NCI-H2107 treated with DMSO at 0.1 percent for 48 hours (cell line): ENCODE results near the gene SRSF2.
"Not testable (repeated sequence)": the region's sequence is repeated elsewhere in the genome, so short reads cannot be mapped to it uniquely, and the experiment has no call there.

ENCODE experiments used
- DNase-seq: peaks from one replicate; lab custom pipeline; 2025; ENCODE audit not compliant: unreplicated experiment; lab: John Stamatoyannopoulos, UW

Gene SRSF2

DNA sequence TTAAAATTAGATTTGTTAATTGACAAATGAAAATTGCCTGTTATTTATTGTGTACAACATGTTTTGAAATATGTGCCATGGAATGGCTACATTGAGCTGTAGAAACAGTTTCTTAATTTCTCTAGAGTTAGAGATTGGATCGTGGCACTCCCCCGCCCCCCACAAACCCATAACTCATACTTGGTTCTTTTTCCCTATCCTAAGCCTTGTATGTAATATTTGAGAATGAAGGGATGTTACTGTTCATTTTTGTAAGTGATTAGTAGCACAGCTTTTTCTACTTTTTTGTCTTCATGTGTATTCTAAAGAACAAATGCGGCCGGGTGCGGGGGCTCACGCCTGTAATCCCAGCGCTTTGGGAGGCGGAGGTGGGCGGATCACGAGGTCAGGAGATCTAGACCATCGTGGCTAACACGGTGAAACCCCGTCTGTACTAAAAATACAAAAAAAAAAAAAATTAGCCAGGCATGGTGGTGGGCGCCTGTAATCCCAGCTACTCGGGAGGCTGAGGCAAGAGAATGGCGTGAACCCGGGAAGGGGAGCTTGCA, 2.5 kb upstream of the SRSF2 start:
- DNase-seq, result not testable (repeated sequence)

- peak; percentile 37 for DNase-seq
These were observed 1.3 kb upstream of the SRSF2 start for GRCh38 chr17:76738468-76738850.

DNA sequence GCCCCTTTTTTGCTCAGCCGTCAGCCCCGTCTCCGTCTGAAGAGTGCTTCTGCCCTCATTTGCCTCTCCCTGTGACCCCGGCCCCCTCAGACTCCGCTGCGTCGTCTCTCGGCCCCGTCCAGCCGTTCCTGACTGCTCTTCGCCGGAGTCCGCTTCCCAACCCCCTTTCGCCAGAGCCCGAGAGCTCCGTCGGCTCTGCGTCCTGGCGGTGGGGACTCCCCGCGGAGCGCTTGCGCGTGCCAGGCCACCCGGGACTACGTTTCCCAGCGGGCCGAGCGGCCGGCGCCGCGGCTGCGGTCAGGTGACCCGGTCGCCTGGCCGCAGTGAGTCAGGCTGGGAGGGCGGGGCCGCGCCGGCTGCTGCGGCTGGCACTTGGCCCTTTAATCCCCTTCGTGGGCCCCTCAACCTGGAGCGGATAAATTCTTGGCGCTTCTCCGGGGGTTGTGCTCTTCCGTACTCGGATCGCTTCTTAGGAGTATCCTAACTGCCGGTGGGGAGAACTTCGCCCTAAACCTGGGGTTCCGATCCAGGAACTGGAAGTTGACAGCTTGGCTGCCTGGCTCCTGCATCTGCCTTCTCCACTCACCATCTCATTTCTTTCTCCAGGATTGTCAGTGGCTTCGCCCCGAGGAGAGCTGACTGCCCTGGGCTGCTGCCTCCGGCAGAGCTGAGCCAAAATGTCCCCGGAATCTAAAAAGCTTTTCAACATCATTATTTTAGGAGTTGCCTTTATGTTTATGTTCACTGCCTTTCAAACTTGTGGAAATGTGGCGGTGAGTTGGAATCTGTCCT, 741 bp upstream of the SRSF2 start, which contains the start of gene MFSD11:
TSS of gene MFSD11 (plus strand) at position 444 of the 792 bp plus-strand sequence. CDS start at position 678, 234 bp downstream.
- peak; percentile 87 for DNase-seq

DNA sequence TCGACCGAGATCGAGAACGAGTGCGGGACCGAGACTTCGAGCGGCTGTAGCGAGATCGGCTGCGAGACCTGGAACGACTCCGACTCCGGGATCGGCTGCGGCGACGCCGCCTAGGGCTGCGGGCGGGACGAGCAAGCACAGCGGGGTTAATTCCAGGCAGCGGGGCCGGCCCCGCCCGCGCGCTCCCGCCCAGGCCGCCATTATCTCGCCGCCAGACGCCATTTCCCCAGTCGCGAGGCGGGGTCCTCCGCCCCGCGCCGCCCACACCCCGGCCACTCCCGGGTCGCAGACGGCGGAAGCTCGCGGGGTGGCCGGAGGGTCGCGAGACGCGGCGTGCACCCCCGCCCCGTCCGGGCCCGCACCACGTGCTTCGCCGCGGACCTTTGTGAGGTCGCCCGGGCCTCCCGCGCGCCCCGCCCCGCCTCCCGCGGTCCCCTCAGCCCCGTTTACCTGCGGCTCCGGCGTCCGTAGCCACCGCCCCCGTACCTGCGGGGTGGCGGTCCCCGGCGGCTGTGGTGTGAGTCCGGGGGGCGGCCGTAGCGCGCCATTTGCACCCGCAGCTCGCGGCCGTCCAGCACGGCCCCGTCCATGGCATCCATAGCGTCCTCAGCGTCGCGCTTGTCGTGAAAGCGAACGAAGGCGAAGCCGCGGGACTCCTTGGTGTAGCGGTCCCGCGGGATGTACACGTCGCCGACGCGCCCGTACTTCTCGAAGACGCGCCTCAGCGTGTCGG, 616 bp downstream of the SRSF2 start:
- DNase-seq, result no peak

- no peak for DNase-seq
These were observed 1.4 kb downstream of the SRSF2 start for GRCh38 chr17:76735586-76736348.

- peak; percentile 24 for DNase-seq
These were observed 2.1 kb downstream of the SRSF2 start for GRCh38 chr17:76735006-76735405.

- DNase-seq, result no peak
These were observed 2.9 kb downstream of the SRSF2 start for GRCh38 chr17:76734080-76734840.

- DNase-seq, result no peak
These were observed 3.5 kb downstream of the SRSF2 start for GRCh38 chr17:76733618-76733957.

GRCh38 chr17:76732734-76733617, 4.2 kb downstream of the SRSF2 start:
- no peak for DNase-seq

DNA sequence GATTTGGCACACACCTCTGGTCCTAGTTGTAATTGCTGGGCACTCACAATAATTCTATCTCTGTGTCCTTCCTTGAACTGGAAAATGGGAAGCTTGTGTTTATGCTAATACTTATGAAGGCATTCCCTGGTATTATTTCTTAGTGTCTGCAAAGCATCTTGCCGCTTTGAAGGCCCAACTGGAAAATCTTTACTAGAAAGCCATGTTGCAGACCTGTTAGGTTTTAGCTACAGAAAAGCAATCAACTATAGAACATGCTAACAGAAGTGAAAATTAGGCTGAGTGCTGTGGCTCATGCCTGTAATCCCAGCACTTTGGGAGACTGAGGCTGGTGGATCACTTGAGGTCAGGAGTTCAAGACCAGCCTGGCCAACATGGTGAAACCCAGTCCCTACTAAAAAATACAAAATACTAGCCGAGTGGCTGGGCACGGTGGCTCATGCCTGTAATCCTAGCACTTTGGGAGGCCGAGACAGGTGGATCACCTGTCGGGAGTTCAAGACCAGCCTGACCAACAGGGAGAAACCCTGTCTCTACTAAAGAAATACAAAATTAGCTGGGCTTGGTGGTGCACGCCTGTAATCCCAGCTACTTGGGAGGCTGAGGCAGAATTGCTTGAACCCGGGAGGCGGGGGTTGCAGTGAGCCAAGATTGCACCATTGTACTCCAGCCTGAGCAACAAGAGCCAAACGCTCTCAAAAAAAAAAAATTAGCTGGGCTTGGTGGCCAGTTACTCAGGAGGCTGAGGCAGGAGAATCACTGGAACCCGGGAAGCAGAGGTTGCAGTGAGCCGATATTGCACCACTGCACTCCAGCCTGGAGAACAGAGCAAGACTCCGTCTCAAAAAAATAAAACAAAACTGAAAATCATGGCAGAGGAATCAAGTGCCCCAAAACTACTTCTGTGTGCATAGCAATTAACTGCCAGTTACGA, 5.1 kb downstream of the SRSF2 start:
- not testable (repeated sequence) for DNase-seq

DNA sequence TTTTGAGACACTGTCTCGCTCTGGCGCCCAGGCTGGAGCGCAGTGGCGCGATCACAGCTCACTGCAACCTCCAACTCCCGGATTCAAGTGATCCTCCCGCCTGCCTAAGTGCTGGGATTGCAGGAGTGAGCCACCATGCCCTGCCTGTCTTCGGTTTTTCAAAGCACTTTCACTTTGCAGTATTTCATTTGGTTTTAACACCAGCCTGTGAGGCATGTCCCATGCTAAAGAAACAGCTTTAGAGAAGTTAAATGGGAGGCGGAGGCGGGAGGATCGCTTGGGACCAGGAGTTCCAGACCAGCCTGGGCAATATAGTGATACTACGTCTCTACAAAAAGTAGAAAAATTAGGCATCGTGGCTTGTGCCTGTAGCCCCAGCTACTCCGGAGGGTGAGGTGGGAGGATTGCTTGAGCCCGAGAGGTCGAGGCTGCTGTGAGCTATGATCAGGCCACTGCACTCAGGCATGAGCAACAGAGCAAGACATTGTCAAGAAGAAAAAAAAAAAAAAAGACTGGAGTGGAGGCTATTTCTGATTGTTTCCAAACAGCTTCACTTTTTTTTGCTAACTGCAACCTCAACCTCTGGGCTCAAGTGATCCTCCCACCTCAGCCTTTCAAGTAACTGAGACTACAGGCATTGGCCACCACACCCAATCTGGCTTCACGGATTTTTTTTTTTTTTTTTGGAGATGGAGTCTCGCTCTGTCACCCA, 9.2 kb downstream of the SRSF2 start:
- DNase-seq, result no peak

DNA sequence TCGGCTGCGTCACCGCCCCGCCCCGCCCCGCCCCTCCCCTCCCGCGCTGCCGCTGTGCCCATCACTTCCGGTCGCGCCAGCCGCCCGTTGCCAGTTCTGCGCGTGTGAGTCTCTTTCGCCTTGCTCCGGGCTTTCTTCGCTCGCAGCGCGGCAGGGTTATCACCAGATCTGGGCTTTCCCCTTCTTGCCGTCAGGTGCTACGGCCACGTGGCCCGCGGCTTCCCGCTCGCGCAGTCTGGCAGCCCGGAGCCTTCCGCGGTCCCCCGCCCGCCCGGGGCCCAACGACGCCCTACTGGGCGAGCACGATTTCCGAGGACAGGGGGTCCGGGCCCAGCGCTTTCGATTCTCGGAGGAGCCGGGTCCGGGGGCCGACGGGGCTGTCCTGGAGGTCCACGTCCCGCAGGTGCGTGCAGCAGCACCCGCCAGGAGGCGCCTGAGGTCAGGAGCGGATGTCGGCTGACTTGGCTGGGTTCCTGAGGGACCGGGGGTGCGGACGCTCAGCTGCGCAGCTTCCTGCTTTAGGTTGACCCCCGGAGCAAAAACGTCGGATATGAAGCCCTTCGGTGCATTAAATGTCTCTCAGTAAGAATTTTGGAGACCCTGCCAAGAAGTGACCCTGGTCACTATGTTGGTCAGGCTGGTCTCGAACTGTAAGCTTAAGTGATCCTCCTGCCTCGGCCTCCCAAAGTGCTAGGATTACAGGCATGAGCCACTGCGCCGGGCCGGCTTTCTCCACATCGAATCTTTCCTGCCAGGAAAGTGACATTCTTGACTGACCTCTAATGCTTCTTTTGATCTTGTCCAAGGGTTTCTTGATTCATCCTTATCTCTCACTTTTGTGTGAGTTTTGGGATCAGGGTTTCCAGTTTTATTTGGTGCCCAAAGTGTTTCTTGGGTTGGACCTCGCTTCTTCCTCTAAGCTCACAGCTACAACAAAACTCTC, 10.1 kb downstream of the SRSF2 start, which contains the start of gene METTL23:
TSS of gene METTL23 (plus strand) at position 64 of the 943 bp plus-strand sequence. CDS start 2,872 bp downstream, outside the sequence.
- no peak for DNase-seq

GRCh38 chr17:76726231-76726775, 10.8 kb downstream of the SRSF2 start, which contains the start of gene JMJD6:
TSS of gene JMJD6 (minus strand) at chr17:76726606. CDS start at chr17:76726475, 131 bp downstream.
- peak; percentile 92 for DNase-seq

DNA sequence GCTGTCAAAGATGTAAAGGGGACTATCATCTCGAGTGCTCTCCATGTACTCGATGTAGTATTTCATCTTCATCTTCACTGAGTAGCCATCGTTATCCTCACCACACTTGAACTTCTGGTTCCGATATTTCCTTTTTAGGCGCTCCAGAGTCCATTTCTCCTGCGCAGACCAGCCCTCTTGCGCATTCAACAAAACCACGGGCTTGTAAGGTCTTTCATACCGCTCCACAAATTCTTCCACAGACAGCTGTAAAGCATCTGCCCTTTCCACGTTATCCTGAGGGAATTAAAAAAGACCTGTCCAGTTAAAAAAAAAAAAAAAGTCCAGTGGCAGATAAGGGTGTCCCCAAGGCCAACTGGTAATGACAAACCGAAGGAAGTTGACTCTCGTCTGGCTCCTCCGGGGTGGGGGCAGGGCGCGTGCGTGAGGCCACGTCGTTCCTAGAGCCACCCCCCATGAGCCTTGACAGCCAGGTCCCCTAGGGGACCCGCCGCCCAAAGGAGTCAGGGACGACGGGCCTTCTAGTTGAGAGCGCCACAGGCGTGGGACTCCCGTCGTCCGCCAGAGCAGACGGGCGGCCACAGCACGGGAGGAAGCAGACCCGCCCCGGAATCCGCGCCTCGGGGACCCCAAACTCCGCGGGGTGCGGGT, 11.4 kb downstream of the SRSF2 start:
- DNase-seq, result no peak

- no peak for DNase-seq
These were observed 13.3 kb downstream of the SRSF2 start for GRCh38 chr17:76723812-76724211.

DNA sequence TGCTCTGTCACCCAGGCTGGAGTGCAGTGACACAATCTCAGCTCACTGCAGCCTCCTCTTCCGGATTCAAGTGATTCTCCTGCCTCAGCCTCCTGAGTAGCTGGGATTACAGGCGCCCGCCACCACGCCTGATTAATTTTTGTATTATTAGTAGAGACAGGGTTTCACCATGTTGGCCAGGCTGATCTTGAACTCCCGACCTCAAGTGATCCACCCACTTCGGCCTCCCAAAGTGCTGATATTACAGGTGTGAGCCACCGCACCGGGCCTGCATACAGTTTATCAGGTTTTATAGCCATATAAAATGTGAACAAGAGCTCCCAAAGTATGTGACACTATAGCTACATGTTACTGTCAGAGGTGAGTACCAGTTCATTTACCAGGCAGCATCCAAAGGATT, 14.2 kb downstream of the SRSF2 start:
- not testable (repeated sequence) for DNase-seq
